GM19099 (cell line): ENCODE data around the gene GPR101.

Experiments used
- POLR2A ChIP-seq: IDR thresholded peaks from 3 replicates; pipeline ENCODE4 v1.6.1; 2011; ENCODE audit warnings: low read depth; ENCODE audit not compliant: insufficient read length; ENCODE audit errors: extremely low read depth

The GPR101 gene

GRCh38 chrX:137034508-137034872 is 695 bp upstream of the GPR101 start:
- TF ChIP-seq POLR2A, result no peak

- TF ChIP-seq POLR2A, result no peak
These were observed 688 bp downstream of the GPR101 start for GRCh38 chrX:137032841-137033773.

- no peak for TF ChIP-seq POLR2A
These were observed 1.5 kb downstream of the GPR101 start for GRCh38 chrX:137032341-137032694.

GRCh38 chrX:137031517-137032340 is 2.1 kb downstream of the GPR101 start:
- no peak for TF ChIP-seq POLR2A

GRCh38 chrX:137031039-137031438 is 2.8 kb downstream of the GPR101 start:
- no peak for TF ChIP-seq POLR2A

- no peak for TF ChIP-seq POLR2A
These were observed 5.1 kb downstream of the GPR101 start for GRCh38 chrX:137028699-137029098.

GRCh38 chrX:137025930-137026329 is 7.9 kb downstream of the GPR101 start:
- no peak for TF ChIP-seq POLR2A

- TF ChIP-seq POLR2A, result no peak
These were observed 34.8 kb downstream of the GPR101 start for GRCh38 chrX:136999024-136999423.
